GM21717 (cell line): ENCODE data around the gene HIGD2B.
"Not testable (repeated sequence)": the region's sequence is repeated elsewhere in the genome, so short reads cannot be mapped to it uniquely, and the experiment has no call there.

Experiments used
- ATAC-seq: cut with Tn5 transposase; IDR thresholded peaks from one replicate; pipeline ENCODE4 v1.9.1; 2021; ENCODE audit warnings: mild to moderate bottlenecking, moderate library complexity; ENCODE audit not compliant: unreplicated experiment

Gene HIGD2B, protein sequence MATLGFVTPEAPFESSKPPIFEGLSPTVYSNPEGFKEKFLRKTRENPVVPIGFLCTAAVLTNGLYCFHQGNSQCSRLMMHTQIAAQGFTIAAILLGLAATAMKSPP

GRCh38 chr15:72685925-72686794 lies at the start of gene HIGD2B, which contains the start of gene BBS4:
TSS of gene HIGD2B (minus strand) at chr15:72686182. CDS start at chr15:72676374, 9,808 bp downstream.
TSS of gene BBS4 (plus strand) at chr15:72686207. CDS start at chr15:72686228, 21 bp downstream.
- ATAC-seq, result peak; percentile 95

- ATAC-seq, result no peak
These were observed 49.1 kb upstream of the HIGD2B start for GRCh38 chr15:72735111-72735510.

- ATAC-seq, result no peak
These were observed 48.2 kb upstream of the HIGD2B start for GRCh38 chr15:72733941-72734738.

- ATAC-seq, result no peak
These were observed 46.5 kb upstream of the HIGD2B start for GRCh38 chr15:72732516-72732915.

DNA sequence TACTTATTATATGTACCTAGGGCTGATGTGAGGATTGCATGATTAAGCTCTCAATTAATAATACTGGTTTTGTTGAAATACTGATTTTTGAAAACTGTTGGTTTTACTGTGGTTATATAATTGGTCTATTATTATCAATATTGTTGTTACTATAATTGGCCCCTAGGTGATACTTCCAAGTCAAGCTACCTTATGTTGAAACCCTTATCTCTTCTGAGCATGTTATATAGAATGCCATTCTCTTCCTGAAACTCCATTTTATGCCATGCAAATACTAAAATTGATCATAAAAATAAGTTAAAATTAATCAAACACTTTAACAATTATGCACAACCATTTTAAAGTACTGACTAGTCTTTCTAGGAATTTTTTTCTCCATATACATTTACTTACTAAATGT lies 46.1 kb upstream of the HIGD2B start:
- no peak for ATAC-seq

DNA sequence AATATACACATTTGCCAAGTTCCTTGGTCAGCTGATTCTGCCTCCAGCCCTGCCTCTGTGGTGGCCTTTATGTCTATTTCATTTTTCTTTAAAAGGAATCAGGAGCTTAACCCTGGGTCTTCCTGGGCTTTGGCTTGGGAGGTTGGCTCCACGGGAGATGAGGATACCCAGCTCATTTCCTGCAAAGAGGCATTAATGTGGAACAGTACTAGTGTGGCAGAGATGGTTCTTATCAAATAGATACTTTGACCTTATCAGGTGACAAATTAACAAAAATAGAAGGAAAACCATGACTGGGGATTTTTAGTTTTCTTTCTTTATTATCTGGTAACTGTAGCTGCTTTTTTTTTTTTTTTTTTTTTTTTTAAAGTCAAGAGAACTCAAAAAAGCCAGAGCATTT lies 42.8 kb upstream of the HIGD2B start:
- ATAC-seq, result no peak

GRCh38 chr15:72728249-72728648 lies 42.3 kb upstream of the HIGD2B start:
- not testable (repeated sequence) for ATAC-seq

DNA sequence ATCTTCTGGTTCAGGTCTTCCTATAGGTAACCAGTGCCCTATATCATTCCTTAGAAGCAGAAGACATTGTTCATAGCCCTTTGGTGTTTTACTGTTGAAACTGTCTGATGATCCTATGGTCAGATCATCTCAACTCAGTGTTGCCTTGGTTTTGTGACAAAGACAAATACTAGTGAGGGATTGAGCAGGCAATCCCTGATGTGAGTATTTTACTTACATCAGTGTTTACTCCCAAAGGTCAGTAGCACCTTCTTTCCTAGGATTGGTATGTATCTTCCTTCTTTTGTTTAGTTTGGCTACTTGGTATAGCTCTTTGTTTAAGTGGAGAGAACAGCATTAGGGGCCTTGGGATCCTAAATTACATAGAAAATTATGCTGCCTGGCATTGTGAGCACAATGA lies 41.2 kb upstream of the HIGD2B start:
- no peak for ATAC-seq

- ATAC-seq, result not testable (repeated sequence)
These were observed 39.9 kb upstream of the HIGD2B start for GRCh38 chr15:72725851-72726250.

DNA sequence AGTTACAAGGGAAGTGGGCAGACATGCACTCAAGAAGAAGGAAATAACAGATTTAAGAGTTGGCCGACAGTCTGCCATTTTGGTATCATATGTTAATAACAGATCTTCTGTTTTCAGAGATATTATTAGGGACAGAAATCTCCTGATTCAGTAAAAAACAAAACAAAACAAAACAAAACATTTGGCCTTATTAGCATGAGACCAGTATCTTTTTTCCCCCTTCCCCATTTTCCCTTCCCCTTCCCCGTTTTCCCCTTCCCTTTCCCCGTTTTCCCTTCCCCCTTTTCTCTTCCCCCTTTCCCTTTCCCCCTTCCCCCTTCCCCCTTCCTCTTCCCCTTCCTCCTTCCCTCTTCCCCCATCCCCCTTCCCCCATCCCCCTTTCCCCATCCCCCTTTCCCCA lies 39.5 kb upstream of the HIGD2B start:
- no peak for ATAC-seq

DNA sequence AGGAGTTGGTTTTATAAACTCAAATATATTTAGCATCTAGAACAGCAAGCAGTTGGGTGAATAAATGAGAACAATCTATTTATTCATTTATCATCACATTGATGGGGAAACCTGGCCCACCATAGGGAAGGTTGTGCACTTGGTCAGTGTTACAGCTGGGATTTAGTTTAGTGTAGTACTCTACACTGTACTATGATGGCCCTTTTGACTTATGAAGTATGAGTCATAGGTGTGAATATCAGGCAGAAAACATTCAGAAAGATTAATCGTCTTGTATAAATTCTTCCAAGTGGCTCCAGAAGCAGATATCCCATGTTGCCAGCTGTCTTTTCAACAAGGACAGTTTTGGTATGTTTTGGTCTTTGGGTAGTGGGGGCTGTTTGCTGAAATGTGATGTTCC lies 38.0 kb upstream of the HIGD2B start:
- no peak for ATAC-seq

- ATAC-seq, result no peak
These were observed 36.2 kb upstream of the HIGD2B start for GRCh38 chr15:72722071-72722696.

DNA sequence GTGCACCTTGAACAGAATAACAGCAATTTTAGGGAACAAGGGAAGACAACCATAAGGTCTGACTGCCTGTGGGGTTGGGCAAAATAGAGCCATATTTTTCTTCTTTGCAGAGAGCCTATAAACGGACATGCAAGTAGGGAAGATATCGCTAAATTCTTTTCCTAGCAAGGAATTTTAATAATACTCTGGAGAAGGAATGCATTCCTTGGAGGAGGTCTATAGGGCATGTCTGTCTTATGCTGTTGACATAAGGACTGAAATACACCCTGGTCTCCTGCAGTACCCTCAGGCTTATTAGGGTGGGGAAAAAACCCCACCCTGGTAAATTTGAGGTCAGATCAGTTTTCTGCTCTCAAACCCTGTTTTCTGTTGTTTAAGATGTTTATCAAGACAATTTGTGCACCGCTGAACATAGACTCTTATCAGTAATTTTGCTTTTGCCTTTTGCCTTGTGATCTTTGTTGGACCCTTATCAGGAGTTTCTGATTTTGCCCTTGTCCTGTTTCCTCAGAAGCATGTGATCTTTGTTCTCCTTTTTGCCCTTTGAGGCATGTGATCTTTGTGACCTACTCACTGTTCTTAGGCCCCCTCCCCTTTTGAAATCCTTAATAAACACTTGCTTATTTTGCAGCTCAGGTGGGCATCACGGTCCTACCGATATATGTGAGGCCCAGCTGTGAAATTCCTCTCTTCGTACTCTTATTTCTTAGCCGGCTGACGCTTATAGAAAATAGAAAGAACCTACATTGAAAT lies 22.7 kb upstream of the HIGD2B start:
- not testable (repeated sequence) for ATAC-seq

- ATAC-seq, result no peak
These were observed 20.3 kb upstream of the HIGD2B start for GRCh38 chr15:72706266-72706665.

- ATAC-seq, result no peak
These were observed 14.1 kb upstream of the HIGD2B start for GRCh38 chr15:72700076-72700475.

DNA sequence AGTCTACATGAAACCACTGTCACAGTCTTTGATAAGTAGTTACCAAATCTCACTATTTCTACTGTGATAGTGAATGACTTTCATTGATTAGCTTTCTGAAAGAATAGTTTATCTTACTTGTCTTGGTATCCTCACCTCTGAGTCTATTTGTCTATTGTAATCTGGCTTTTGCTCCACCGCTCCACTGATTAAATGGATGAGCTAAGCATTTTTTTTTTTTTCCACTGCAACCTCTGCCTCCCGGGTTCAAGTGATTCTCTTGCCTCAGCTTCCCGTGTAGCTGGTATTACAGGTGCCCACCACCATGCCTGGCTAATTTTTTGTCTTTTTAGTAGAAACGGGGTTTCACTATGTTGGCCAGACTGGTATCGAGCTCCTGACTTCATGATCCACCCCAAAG lies 13.0 kb upstream of the HIGD2B start:
- ATAC-seq, result no peak

DNA sequence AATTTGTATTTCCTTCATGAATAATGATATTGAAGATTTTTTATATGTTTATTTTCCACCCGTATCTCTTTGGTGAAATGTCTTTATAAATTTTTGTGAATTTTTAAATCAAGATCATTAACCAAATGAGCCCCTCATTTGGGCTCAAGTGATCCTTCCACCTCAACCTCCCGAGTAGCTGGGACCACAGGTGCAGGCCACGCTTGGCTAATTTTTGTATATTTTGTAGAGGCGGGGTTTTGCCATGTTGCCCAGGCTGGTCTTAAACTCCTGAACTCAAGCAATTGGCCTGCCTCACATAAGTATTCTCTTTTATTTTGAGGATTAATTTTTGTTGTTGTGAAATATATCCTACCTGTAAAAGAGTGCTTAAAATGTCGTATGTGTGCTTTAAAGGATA lies 5.0 kb upstream of the HIGD2B start:
- no peak for ATAC-seq

- ATAC-seq, result no peak
These were observed 2.7 kb upstream of the HIGD2B start for GRCh38 chr15:72688697-72689096.

GRCh38 chr15:72685301-72685924 lies 569 bp downstream of the HIGD2B start:
- ATAC-seq, result no peak

DNA sequence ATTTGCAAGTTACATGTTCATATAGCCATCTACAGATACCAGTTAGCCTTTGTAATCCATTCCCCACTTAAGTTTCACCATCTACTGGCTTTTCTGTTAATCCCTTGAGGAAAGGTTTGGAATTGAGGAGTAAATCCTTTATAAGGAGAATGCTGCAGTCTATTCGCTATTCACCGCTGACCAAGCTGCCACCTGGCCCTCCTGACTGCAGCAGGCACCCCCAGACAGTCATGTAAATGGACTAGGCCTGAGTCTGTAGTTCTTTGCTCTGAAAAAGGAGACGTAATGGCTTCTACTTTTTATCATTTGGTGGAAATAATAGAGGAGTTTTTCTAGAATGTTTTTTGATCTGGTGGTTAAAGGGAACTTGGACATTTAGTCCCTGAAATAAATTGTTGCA lies 3.2 kb downstream of the HIGD2B start:
- no peak for ATAC-seq
